Gastrocnemius medialis (tissue), 4 donors: Measurements from ENCODE around the gene UGT1A10. TPM values are rescaled to one million over a fixed set of nuclear protein-coding genes. Genes with fewer than 3 reads are reported as not detected.

ENCODE experiments used
- ATAC-seq, 2 donors: fragments of 150-250 bp; one replicate each; pipeline ENCODE4 v1.9.1; 2016
- DNase-seq, 2 donors: peaks; one replicate each; pipeline ENCODE4 v3.0.0-alpha.2; 2019
- H3K27ac ChIP-seq, 4 donors: fragments of 200-600 bp; sonication (generic); 1 replicate in 1 of 4; 2 replicates in 3 of 4; pipeline ENCODE4 v1.5.1; 2016 to 2018; ENCODE audit warnings: mild to moderate bottlenecking in 2 of 4, moderate library complexity in 1 of 4
- H3K27me3 ChIP-seq, 3 donors: fragments of 200-600 bp; sonication (generic) in 2 of 3; 1 replicate in 1 of 3; 2 replicates in 2 of 3; pipeline versions ENCODE4 v1.5.1 to v1.6.0; 2016 to 2019; ENCODE audit warnings: mild to moderate bottlenecking in 1 of 3, moderate library complexity in 1 of 3
- H3K36me3 ChIP-seq, 2 donors: fragments of 200-600 bp; sonication (generic) in 1 of 2; one replicate each; pipeline ENCODE4 v1.5.1; 2017 to 2018
- H3K4me1 ChIP-seq, 2 donors: fragments of 200-600 bp; sonication (generic) in 1 of 2; one replicate each; pipeline ENCODE4 v1.5.1; 2016 to 2017; ENCODE audit warnings: mild to moderate bottlenecking in 2 of 2
- H3K4me3 ChIP-seq, 4 donors: fragments of 200-600 bp; sonication (generic) in 3 of 4; 1 replicate in 1 of 4; 2 replicates in 3 of 4; pipeline ENCODE4 v1.5.1; 2016 to 2019; ENCODE audit warnings: mild to moderate bottlenecking in 2 of 4
- H3K9me3 ChIP-seq, 3 donors: fragments of 200-600 bp; sonication (generic) in 2 of 3; 1 replicate in 1 of 3; 2 replicates in 2 of 3; pipeline ENCODE4 v1.5.1; 2016 to 2019
- CTCF ChIP-seq, 5 experiments: fragments of 450-650 bp in 3 of 5; fragments of 200-600 bp in 2 of 5; sonication (generic) in 2 of 5; IDR thresholded peaks in 4 of 5; conservative IDR thresholded peaks in 1 of 5; 1 replicate in 4 of 5; 2 replicates in 1 of 5; pipeline ENCODE4 v1.5.1; 2016 to 2019; ENCODE audit warnings: antibody characterized with exemption in 5 of 5, mild to moderate bottlenecking in 3 of 5, moderate library complexity in 3 of 5
- POLR2A ChIP-seq, 2 donors: fragments of 450-650 bp; IDR thresholded peaks; one replicate each; pipeline ENCODE4 v1.6.1; 2017; ENCODE audit warnings: antibody characterized with exemption in 2 of 2, mild to moderate bottlenecking in 2 of 2, moderate library complexity in 2 of 2
- in situ Hi-C, 4 donors: fragments of 200-750 bp; cut with MboI; loops; one replicate each; pipeline versions ENCODE4 v1.15.0 to v1.8.0; 2017; ENCODE audit warnings: low sequenced_read_pairs in 4 of 4
- intact Hi-C: fragments of 100-400 bp; cut with DNase I; formaldehyde crosslinking; loops from one replicate; pipeline ENCODE4 v1.15.1; 2023; ENCODE audit warnings: low total_unique reads
- total RNA-seq, 4 donors: library from RNA; depleted of rRNA; stranded (reverse); fragments of >200 nt; gene quantifications; one replicate each; pipeline versions ENCODE4 v1.1.0 to v1.2.3, GENCODE V29; 2016

UGT1A10 gene
- total RNA-seq, 4 donors from 2014 or later, result 0.12 TPM; not detected in 3

GRCh38 chr2:233807966-233808935 is 172.0 kb downstream of the UGT1A10 start:
- H3K27me3 ChIP-seq, result no peaks in the 10 kb centered on the region
- intact Hi-C loops, result no loop called here
- TF ChIP-seq CTCF (IDR thresholded peaks at IDR 0.05 in 4 of 5, conservative IDR thresholded peaks at IDR 0.05 in 1 of 5) (no peak), POLR2A (IDR thresholded peaks at IDR 0.05) (no peak)

GRCh38 chr2:233810385-233810784 is 174.1 kb downstream of the UGT1A10 start:
- Histone ChIP-seq H3K27ac (no peak overlapping the region), H3K27me3 (no peaks in the 10 kb centered on the region), H3K36me3 (no peaks in the 10 kb centered on the region), H3K4me3 (no peak overlapping the region), H3K4me1 (no peaks in the 10 kb centered on the region), H3K9me3 (no peaks in the 10 kb centered on the region)
- intact Hi-C loops (no loop called here), in situ Hi-C loops (no loop called here)
- TF ChIP-seq POLR2A (IDR thresholded peaks at IDR 0.05) (no peak), CTCF (IDR thresholded peaks at IDR 0.05 in 4 of 5, conservative IDR thresholded peaks at IDR 0.05 in 1 of 5) (no peak)
- no peak for ATAC-seq
- DNase-seq, result no peak

More at GRCh38 chr2:233807966-233808935, 172.0 kb downstream of the UGT1A10 start:
- no peak for DNase-seq
- no peaks in the 10 kb centered on the region for H3K36me3 ChIP-seq
- H3K9me3 ChIP-seq, result no peaks in the 10 kb centered on the region
- no peak overlapping the region for H3K27ac ChIP-seq
- in situ Hi-C loops, result no loop called here
- ATAC-seq, result no peak
- H3K4me3 ChIP-seq, result no peak overlapping the region
- H3K4me1 ChIP-seq, result no peaks in the 10 kb centered on the region

- Histone ChIP-seq H3K9me3 (no peaks in the 10 kb centered on the region), H3K36me3 (no peaks in the 10 kb centered on the region), H3K4me1 (no peaks in the 10 kb centered on the region), H3K4me3 (no peak overlapping the region), H3K27ac (no peak overlapping the region), H3K27me3 (no peaks in the 10 kb centered on the region)
- DNase-seq, result no peak
- no peak for ATAC-seq
- TF ChIP-seq POLR2A (IDR thresholded peaks at IDR 0.05), result no peak
- TF ChIP-seq CTCF (IDR thresholded peaks at IDR 0.05 in 4 of 5, conservative IDR thresholded peaks at IDR 0.05 in 1 of 5), result no peak
- intact Hi-C loops (no loop called here), in situ Hi-C loops (no loop called here)
These were observed 174.8 kb downstream of the UGT1A10 start for GRCh38 chr2:233811087-233811486.

GRCh38 chr2:233811732-233812131 is 175.5 kb downstream of the UGT1A10 start:
- no peak for TF ChIP-seq POLR2A (IDR thresholded peaks at IDR 0.05)
- TF ChIP-seq CTCF (IDR thresholded peaks at IDR 0.05 in 4 of 5, conservative IDR thresholded peaks at IDR 0.05 in 1 of 5), result no peak
- no peak for DNase-seq
- Histone ChIP-seq H3K27me3 (no peaks in the 10 kb centered on the region), H3K27ac (no peak overlapping the region), H3K4me3 (no peak overlapping the region), H3K9me3 (no peaks in the 10 kb centered on the region), H3K36me3 (no peaks in the 10 kb centered on the region), H3K4me1 (no peaks in the 10 kb centered on the region)
- ATAC-seq, result no peak
- intact Hi-C loops (no loop called here), in situ Hi-C loops (no loop called here)
